Stimulated activated CD8-positive, alpha-beta memory T cell treated with anti-CD3 and anti-CD28 coated beads, Interleukin-7, amount 100 ng/mL, for 4 hours (primary cell): ENCODE data around the gene CPAMD8.

Source experiments
- DNase-seq, 2 donors: peaks; one replicate each; pipeline ENCODE4 v3.0.0-alpha.2; 2020; ENCODE audit warnings: low read depth in 2 of 2

Gene CPAMD8

DNA sequence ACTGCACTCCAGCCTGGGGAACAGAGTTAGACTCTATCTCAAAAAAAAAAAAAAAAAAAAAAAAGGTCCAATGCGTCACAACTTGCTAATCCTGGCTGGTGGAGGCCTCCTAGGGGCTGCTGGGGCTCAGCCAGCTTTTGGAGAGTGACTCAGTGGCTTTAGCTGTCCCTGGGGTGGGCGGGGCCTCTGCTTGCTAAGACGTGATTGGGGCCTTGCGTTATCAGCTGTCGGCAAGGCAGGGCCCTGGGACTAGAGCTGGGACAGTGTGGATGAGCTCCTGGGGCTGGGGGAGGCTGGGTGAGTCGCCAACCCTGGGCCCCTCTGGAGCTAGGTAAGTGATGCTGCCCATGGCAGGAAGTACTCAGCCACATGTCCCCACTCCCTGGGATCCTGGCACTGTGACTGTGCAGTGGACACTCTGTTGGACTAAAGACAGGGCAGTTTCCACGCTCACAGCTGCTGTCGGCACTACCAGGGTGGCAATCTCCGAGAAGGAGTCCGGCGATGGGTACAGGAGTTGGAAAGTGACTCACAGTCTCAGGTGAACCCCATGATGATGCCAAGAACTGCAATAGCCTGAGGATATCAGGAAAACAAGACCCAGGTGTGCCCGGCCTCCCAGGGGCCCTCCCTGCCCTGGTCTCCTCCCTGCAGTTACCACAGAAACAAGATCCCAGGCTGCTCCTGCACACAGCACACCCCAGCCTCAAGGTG, 105.6 kb downstream of the CPAMD8 start:
- no peak for DNase-seq

DNA sequence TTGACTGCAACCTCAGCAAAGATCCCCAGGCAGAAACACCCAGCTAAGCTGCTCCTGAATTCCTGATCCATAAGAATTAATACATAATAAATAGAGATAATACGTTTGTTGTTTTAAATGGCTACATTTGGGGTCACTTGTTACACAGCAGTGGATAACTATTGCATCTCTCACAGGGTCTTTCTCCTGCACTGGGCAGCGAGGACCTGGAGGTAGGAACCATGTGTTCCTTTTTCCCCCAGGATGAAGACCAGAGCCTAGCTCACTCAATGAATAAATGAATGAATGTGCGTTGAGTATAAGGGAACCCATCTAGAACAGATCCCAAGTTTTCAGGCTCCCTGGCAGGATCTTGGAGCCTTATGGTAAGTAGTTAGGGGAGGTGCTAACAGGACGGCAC, 107.1 kb downstream of the CPAMD8 start:
- DNase-seq: no peak

DNA sequence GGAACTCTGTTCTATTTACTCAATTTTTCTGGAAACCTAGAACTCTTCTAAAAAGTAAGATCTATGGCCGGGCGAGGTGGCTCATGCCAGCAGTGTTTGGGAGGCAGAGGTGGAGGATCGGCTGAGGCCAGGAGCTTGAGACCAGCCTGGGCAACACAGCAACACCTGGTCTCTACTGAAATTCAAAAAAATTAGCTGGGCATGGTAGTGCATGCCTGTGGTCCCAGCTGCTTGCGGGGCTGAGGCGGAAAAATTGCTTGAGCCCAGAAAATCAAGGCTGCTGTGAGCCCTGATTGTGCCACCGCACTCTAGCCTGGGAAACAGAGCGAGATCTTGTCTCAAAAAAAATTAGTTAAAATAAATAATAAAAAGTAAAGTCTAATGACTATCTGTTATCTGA, 109.2 kb downstream of the CPAMD8 start:
- no peak for DNase-seq

DNA sequence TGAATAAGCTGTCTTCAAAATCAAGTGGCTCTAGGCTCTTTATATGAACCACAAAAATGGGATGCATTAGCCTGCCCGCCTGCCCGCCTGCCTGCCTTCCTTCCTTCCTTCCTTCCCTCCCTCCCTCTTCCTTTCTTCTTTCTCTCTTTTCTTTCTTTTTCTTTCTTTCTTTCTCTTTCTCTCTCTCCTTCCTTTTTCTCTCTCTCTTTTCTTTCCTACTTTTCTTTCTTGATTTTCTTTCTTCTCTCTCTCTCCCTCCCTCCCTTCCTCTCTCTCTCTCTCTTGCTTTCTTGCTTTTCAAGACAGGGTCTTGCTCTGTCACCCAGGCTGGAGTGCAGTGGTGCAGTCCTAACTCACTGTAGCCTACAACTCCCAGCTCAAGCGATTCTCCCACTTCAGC, 110.9 kb downstream of the CPAMD8 start:
- no peak for DNase-seq

DNA sequence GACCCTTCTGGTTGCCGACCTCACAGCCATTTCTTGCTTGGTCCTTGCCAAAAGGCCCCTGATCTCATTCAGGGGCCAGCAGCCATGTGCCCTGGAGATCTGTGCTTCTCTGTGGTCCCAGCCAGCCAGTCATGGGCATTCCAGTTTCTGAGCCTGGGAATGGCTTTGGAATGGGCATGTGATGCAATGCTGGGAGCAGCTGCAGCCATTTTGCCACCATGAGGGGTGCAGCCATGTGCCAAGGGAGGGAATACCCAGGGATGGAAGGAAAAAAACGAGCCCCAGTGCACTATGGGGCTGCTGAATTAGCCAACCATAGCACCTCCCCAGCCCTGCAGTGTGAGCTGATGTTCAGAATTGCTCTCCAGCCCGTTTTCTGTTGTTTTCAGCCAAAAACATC, 111.5 kb downstream of the CPAMD8 start:
- DNase-seq: no peak

DNA sequence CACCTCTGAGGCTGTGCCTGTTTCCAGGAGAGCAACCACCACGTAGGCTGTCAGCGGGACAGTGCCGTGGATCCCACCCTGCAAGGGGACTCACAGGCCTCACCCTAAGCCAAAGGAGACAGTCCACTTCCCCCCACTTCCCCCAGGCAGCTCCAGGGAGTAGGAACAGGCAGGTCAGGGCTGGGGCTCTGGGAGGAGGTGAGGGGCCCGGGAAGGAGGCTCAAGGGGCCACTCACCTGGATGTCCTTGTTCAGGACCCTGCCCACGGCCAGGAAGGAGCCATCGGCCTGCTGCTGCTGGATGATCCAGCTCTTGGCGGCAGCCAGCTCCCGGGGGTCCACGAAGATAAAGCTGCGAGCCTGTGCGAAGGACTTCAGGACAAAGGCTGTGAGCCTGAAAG, 112.2 kb downstream of the CPAMD8 start:
- DNase-seq: no peak

DNA sequence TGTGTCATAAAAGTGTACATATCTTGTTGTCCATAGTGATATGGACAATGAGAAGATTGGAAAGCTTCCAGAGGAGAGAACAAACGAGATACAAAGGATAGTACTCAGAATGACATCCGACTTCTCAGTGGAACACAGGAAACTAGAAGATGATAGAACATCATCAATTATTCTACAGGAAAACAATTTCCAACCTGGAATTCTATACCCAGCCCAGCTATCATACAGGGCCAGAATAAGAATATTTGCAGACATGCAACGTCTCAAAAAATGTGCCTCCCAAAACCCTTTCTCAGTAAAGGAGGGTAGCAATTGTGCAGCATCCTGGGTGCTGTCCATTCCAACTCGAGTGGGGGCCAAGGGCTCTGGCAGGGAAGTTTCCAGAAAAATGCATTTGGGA, 113.8 kb downstream of the CPAMD8 start:
- no peak for DNase-seq

DNA sequence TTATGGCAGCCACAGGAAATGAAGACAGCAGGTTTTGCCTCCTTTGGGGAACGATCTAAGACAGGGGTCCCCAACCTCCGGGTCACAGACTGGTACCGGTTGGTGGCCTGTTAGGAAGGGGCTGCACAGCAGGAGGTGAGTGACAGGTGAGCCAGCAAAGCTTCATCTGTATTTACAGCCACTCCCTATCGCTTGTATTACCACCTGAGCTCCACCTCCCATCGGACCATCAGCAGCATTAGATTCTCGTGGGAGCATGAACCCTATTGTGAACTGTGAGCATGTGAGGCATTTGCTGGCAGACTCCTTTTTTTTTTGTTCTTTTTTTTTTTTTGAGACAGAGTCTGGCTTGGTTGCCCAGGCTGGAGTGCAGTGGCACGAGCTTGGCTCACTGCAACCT, 115.6 kb downstream of the CPAMD8 start:
- no peak for DNase-seq

DNA sequence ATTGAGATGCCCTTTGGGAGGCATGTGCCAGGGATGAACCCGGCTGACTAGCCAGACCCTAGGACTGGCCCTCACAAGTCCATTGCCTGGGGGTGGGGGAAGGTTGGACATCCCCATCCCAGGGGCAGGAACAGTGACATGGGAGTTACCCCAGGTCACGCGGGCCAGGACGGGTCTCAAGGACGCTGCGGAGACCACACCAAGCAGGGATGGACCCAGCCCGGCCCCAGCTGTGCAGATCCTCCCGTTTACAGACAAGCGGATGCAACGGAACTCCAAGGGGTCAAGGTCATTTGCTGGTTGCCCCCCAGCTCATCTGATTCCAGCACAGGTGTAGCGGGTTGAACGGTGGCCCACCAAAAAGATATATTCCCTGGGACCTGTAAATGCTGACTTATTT, 117.9 kb downstream of the CPAMD8 start:
- no peak for DNase-seq

DNA sequence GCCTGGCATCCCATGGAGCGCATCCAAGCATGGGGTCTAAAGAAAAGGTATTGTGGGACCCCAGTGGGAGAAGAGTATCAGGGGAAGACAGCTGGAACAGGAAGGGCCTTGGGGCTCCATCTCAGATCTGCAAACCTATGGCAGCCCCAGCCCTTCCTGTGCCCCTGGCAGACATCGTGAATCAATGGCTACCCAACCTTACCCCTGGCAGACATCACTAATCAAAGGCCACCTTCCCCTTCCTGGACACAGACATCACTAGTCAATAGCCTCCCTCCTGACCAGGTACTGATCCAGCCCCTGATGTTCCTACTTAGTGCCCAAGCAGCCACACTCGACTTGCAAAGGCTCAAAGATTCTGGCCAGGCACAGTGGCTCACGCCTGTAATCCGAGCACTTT, 122.0 kb downstream of the CPAMD8 start:
- no peak for DNase-seq

DNA sequence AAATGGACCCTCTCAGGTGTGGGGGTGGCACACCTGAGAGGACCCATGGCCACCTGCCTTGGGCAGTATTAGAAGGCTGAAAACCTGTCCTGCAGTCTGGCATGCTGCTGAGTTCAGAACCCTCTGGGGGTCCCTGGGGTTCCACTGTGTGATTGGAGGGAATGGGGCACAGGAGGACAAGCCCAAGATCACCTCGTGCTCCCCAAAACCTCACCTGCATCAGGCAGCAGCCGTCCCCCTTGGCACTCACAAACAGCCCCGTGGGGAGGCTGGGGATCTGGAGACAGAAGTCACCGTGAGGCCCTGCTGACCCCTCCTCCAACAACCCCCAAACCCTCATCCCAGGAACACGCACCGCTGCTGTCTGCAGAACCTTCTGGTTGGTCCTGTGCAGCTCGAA, 123.3 kb downstream of the CPAMD8 start:
- no peak for DNase-seq

DNA sequence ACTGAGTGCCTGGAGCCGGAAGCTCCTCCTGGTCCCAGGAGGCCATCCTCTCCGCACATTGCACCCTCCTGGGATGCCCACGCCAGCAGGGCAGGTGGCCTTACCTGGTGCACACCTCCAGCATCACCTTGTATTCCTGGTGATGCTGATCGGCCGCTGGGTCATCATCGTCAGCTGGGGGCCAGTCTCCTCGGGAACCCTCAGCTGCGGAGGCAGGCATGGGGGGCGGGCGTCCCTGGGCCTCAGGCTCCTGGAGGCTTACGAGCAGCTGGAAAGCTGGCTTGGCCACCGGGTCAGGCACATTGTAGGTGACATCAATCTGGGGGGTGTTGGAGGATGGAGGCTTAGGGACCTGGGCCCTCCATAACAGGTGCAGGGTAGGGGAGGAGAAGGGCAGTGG, 124.1 kb downstream of the CPAMD8 start:
- DNase-seq: no peak

DNA sequence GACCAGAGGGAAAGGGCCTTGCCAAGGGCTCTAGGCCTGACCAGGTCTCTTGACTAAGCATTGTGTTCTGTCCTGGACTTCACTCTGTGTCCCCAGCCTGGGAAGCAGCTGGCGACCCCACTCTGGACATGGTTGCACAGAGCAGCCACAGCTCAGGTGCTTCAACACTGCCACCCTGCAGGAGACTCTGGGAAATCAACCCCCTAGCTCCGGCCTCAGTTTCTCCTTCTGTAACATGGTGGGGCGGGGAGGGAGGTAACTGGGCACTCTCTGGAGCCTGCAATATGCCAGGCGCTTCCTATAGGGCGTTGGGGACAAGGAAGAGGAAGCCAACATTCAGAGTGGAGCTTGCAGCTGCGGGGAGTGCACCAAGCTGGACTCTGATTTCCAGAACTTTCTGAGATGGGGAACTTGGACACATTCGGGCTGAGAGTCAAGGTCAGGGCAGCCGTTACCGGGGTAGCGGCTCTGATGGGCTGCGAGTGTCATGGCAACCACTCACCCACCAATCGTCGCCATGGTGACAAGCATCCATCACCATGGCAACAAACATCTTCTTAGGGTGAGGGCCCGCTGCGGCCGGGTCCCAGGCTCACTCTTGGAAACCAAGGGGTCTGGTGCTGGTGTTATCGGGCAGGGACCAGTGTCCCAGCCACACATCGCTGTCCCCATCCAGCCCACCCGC, 125.0 kb downstream of the CPAMD8 start:
- DNase-seq: no peak

DNA sequence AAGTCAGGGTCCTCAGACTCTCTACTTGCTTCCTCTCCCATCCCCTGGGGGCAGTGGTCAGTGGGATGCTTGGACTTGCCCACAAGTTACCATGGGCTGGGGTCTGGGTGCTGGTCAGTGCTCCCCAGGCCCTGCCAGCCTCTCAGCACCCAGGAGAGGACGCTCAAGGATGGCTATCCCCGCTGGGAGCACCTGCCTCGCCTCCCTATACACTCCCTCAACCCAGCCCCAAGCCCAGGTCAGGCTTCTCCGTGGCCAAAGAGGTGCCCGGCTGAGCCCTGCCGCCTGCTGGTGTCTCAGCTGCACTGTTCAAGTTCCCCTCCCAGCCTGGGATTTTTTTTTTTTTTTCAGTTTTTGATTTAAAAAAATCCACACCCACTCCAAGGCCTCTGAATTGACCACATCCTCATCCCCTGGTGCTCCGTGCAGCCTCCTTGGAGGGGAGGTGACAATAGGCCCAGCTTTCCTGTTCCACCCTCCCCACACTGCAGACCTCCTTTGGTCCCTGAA, 127.0 kb downstream of the CPAMD8 start:
- DNase-seq: no peak

DNA sequence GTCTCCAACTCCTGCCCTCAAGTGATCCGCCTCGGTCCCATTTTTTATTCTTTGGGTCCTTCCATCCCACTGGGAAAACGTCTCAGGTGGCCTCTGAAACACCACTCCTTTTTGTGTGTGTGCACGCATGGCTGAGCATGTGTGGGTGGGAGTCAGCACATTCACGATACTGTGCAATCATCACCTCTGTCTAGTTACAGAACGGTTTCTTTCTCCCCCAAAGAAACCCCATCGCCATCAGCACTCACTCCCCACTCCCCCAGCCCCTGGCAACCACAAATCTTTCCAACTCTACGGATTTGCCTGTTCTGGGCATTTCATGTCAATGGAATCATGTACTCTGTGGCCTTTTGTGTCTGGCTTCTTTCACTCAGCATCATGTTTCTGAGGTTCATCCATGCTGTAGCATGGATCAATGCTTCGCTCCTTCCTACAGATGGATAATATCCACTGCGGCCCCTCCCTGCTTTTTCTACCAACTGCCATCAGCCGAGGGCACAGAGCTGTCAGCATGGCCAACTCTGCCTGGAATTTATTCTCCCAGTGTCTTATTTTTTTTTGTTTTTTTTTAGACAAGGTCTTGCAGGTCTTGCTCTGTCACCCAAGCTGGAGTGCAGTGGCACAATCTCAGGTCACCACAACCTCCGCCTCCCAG, 128.1 kb downstream of the CPAMD8 start:
- no peak for DNase-seq

DNA sequence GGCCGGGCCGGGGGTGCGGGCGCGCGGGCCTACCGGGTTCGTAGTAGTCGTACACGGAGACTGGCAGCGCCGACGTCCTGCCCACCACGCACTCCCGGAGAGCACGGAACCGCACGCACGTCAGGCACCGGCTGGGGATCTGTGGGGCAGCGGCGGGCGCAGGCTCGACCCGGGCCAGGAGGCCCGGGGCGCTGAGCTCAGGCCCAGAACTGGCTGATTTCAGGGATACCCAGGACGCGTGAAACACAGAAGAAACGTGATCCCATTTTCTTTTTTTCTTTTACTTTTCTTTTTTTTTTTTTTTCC, 128.8 kb downstream of the CPAMD8 start:
- DNase-seq: no peak

DNA sequence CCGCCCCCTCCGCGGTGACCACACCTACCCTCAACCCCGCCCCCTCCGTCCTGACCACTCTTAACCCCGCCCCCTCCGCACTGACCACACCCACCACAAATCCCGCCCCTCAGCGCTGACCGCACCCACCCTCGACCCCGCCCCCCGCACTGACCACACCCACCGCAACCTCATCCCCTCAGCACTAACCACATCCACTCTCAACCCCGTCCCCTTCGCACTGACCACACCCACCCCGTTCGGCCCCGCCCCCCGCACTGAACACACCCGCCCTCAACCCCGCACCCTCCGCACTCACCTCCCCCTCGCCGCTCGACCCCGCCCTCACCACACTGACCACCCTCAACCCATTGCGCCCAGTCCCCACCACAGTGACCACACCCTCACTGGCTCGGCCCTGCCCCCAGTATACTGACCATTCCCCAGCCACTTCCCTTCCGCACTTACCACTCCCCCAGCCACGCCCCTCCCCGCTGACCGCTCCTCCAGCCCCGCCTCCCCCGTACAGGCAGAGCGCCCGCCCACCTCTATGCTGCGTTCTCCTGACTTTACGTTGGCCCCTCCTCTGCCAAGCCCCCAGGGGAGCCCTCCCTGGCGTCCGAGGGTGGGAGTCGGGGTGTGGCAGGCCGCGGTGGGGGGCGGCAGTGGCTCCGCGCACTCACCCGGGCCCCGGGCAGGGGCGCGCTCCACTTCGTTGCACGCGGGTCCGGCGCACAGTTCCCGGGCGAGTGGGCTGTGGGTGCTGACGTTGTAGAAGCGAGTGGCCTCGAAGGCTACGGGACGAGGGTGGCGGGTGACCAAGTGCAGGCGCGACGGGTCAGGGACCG, 129.4 kb downstream of the CPAMD8 start:
- peak; percentile 41 to 66 for DNase-seq

DNA sequence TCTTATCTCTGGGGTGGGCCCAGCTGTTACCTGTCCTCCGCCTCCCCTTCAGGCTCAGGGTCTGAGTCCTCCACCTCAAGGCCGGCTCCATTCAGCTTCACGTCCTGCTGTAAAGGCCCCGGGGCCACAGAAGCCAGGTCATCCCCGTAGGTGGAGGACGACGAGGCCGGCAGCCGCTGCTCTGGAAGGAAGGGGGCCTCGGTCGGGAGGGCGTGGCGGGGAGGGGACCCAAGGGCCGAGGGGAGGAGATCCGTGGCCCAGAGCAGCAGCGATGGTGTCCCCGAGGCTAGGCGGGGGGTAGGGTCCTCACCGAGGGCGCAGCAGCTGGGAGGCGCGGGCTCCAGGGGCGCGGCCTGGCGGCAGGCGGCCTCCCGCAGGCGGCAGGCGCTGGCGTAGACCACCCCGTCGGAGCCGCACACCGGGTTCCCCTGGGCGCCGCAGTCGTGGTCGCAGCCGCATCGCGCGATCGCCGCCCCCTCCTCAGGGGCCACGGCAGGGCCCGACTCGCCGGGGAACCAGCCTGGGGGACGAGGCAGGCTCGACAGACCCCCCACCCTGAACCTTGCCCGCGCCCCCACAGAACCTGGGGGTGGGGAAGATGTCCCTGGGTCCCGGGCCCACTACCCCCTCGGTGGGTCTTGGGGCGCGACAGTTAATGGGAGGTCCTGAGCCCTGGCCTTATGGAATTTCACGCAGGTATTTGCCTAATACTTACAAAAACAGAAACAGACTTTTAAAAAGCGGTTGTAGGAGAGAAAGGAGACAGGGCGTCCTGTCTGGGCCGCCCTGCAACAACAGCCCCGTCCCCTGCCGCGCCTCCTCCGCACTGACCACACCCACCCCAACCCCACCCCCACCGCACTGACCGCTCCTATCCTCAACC, 130.2 kb downstream of the CPAMD8 start:
- DNase-seq: no peak

DNA sequence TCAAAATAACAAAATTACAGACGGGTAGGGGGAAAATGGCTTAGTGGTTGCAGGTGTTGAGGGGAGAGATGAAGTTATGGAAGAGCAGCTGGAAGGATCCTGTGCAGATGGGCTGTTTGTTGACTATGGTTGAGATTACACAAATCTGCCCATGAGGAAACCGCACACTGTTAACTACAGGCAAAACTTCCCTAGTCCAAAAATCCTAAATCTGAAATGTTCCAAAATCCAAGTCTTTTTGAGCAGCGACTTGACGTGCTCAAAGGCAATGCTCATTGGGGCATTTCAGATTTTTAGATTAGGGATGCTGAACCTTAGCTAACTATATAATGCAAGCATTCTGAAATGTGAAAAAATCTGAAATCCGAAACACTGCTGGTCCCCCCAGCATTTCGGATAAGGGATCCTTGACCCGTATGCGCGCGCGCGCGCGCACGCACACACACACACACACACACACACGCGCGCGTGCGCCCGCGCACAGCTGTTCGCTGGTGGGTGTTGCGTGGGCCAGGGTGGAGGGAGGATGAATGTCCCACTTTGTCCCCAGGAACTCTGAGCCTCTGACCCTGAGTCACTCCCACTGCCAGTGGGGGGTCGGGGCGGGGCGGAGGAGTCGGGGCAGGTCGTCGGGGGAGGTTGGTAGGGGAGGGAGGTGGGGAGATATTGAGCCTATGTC, 131.0 kb downstream of the CPAMD8 start:
- no peak for DNase-seq

DNA sequence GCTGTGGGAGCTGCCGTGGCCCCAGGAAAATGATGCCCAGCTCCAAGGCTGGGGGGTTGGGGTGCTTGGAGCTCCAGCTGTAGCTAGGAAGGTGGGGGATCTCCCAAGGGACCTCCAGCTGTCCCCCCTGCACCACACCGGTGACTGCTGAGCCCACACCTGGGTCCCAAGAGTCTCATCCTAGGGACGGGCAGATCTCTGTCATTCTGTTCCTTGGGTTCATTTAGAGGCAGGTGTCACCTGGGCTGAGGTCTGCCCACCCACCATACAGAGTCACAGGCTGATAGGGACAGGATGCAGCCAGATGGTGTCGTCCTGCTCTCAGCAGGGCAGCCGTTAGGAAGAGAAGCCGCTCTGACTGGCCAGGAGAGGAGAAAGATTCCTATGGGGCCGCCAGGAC, 132.5 kb downstream of the CPAMD8 start:
- no peak for DNase-seq

DNA sequence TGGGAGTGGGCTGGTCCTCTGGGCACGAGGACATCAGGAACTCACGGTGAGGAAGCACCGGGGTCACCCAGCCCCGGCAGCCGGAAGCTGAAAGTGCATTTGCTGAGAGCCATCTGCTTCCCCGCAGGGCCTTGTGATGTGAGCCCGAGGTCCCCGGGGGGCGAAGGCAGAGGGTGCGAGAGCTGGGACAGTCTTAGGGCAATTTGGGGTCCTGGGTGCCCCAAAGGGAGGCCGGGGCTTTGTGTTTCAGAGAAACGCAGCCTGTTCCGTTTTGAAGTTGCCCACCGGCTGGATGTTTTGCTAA, 133.0 kb downstream of the CPAMD8 start:
- DNase-seq: no peak
